A549 (cell line): Measurements from ENCODE around the gene EPN2. TPM values are rescaled to one million over a fixed set of nuclear protein-coding genes. Genes with fewer than 3 reads are reported as not detected.

Experiments
- ATAC-seq, 2 experiments: fragments of 200-7000 bp in 1 of 2; fragments of >200 bp in 1 of 2; cut with Nextera tagmentation in 1 of 2; cut with Tn5 transposase in 1 of 2; 3 replicates each; pipeline versions ENCODE4 v1.8.0 to v1.9.1; 2018 to 2020; ENCODE audit warnings: mild to moderate bottlenecking in 1 of 2, moderate library complexity in 1 of 2
- CTCF ChIA-PET: fragments of 300-600 bp; sonication (Branson Sonifier 250); formaldehyde crosslinking; extraction: SDS; loops from one replicate; lab custom pipeline; 2021; ENCODE audit warnings: antibody characterized with exemption, inconsistent platforms; lab: Yijun Ruan, JAX
- POLR2A ChIA-PET: fragments of 350-600 bp; formaldehyde crosslinking; extraction: SDS; loops from one replicate; lab custom pipeline; 2021; ENCODE audit warnings: antibody characterized with exemption, inconsistent platforms; lab: Yijun Ruan, JAX
- DNase-seq, 2 experiments: peaks; one replicate each; pipeline versions ENCODE4 v3.0.0 to v3.0.0-alpha.2; 2011 to 2016; ENCODE audit warnings: low read depth in 1 of 2, low spot score in 1 of 2
- FAIRE-seq: peaks from 2 replicates; lab custom pipeline; 2011; peaks lifted over from hg19 to GRCh38; lab: Jason Lieb, UNC
- H3K27ac ChIP-seq, 2 experiments: fragments of >200 bp; sonication (Bioruptor Twin); formaldehyde crosslinking; 3 replicates each; pipeline ENCODE4 v1.5.1; 2016 to 2017
- H3K4me1 ChIP-seq: fragments of >200 bp; sonication (Bioruptor Twin); formaldehyde crosslinking; 3 replicates; pipeline ENCODE4 v1.6.1; 2016
- H3K4me2 ChIP-seq: fragments of >200 bp; sonication (Bioruptor Twin); formaldehyde crosslinking; 3 replicates; pipeline ENCODE4 v1.6.1; 2016
- H3K4me3 ChIP-seq: fragments of >200 bp; sonication (Bioruptor Twin); formaldehyde crosslinking; 3 replicates; pipeline ENCODE4 v1.5.1; 2016
- H3K9me3 ChIP-seq: fragments of >200 bp; sonication (Bioruptor Twin); formaldehyde crosslinking; 3 replicates; pipeline ENCODE4 v1.6.1; 2016
- BHLHE40 ChIP-seq: IDR thresholded peaks from 2 replicates; pipeline ENCODE4 v1.6.1; 2012; ENCODE audit warnings: low read depth, low read length, inconsistent platforms
- CBX8 ChIP-seq: fragments of 200-600 bp; sonication (generic); IDR thresholded peaks from 2 replicates; pipeline ENCODE4 v1.6.1; 2016
- CHD2 ChIP-seq: fragments of 150-350 bp; IDR thresholded peaks from 2 replicates; pipeline ENCODE4 v1.6.1; 2014; ENCODE audit warnings: low read length; ENCODE audit not compliant: partially characterized antibody
- CTCF ChIP-seq: fragments of >200 bp; sonication (Bioruptor Twin); formaldehyde crosslinking; IDR thresholded peaks from 3 replicates; pipeline ENCODE4 v1.5.1; 2016
- EHF ChIP-seq: fragments of 250-450 bp; sonication (Bioruptor Pico); IDR thresholded peaks from 2 replicates; pipeline ENCODE4 v1.5.0; 2020; ENCODE audit warnings: mild to moderate bottlenecking
- EHMT2 ChIP-seq: fragments of 200-600 bp; sonication (generic); IDR thresholded peaks from 2 replicates; pipeline ENCODE4 v1.6.1; 2016; ENCODE audit warnings: antibody characterized with exemption, low read depth, mild to moderate bottlenecking, moderate library complexity
- FOXS1 ChIP-seq: fragments of 250-450 bp; sonication (Bioruptor Pico); IDR thresholded peaks from 2 replicates; pipeline ENCODE4 v1.5.0; 2020; ENCODE audit warnings: mild to moderate bottlenecking, moderate library complexity
- GATA3 ChIP-seq: IDR thresholded peaks from 2 replicates; pipeline ENCODE4 v1.6.1; 2012; ENCODE audit warnings: borderline replicate concordance
- HDAC2 ChIP-seq: fragments of 200-600 bp; sonication (generic); IDR thresholded peaks from 2 replicates; pipeline ENCODE4 v1.6.1; 2016
- HES2 ChIP-seq: fragments of >200 bp; sonication (Bioruptor Twin); formaldehyde crosslinking; IDR thresholded peaks from 2 replicates; pipeline ENCODE4 v1.6.1; 2016
- HMGXB4 ChIP-seq: fragments of 250-450 bp; sonication (Bioruptor Pico); IDR thresholded peaks from 2 replicates; pipeline ENCODE4 v1.5.0; 2021; ENCODE audit warnings: mild to moderate bottlenecking, moderate library complexity, borderline replicate concordance
- HOXA7 ChIP-seq: fragments of 250-450 bp; sonication (Bioruptor Pico); IDR thresholded peaks from 2 replicates; pipeline ENCODE4 v1.5.0; 2020; ENCODE audit warnings: mild to moderate bottlenecking, moderate library complexity
- HOXB13 ChIP-seq: fragments of 250-450 bp; sonication (Bioruptor Pico); IDR thresholded peaks from 2 replicates; pipeline ENCODE4 v1.5.0; 2020; ENCODE audit warnings: low read depth, mild to moderate bottlenecking, moderate library complexity
- HOXB5 ChIP-seq: fragments of 250-450 bp; sonication (Bioruptor Pico); IDR thresholded peaks from 2 replicates; pipeline ENCODE4 v1.5.0; 2020; ENCODE audit warnings: mild to moderate bottlenecking, moderate library complexity
- JUN ChIP-seq, 2 experiments: fragments of >200 bp; sonication (Bioruptor Twin); formaldehyde crosslinking; IDR thresholded peaks; 2 replicates in 1 of 2; 3 replicates in 1 of 2; pipeline ENCODE4 v1.6.1; 2016 to 2017
- KDM1A ChIP-seq: fragments of 200-600 bp; sonication (generic); IDR thresholded peaks from 2 replicates; pipeline ENCODE4 v1.6.1; 2016; ENCODE audit warnings: low read depth, mild to moderate bottlenecking
- KDM5A ChIP-seq: fragments of 200-600 bp; sonication (generic); IDR thresholded peaks from 2 replicates; pipeline ENCODE4 v1.6.1; 2016; ENCODE audit warnings: antibody characterized with exemption, mild to moderate bottlenecking
- MAFK ChIP-seq: fragments of 450-650 bp; IDR thresholded peaks from 2 replicates; pipeline ENCODE4 v1.6.1; 2014; ENCODE audit not compliant: partially characterized antibody
- POLR2A ChIP-seq: IDR thresholded peaks from 2 replicates; pipeline ENCODE4 v1.6.1; 2012; ENCODE audit warnings: mild to moderate bottlenecking, low read length
- POLR2AphosphoS2 ChIP-seq: conservative IDR thresholded peaks from 2 replicates; pipeline ENCODE4 v1.6.1; 2012; ENCODE audit warnings: low read length, improper control_type of control experiment, inconsistent platforms
- RCOR1 ChIP-seq: fragments of 150-350 bp; IDR thresholded peaks from 2 replicates; pipeline ENCODE4 v1.6.1; 2014; ENCODE audit warnings: antibody characterized with exemption, low read length, low read depth
- REST ChIP-seq: fragments of 200-600 bp; sonication (generic); IDR thresholded peaks from 2 replicates; pipeline ENCODE4 v1.6.1; 2016; ENCODE audit warnings: antibody characterized with exemption, mild to moderate bottlenecking, moderate library complexity
- SMC3 ChIP-seq: fragments of >200 bp; sonication (Bioruptor Twin); formaldehyde crosslinking; IDR thresholded peaks from 3 replicates; pipeline ENCODE4 v1.6.1; 2018; ENCODE audit warnings: inconsistent platforms
- ZFP36 ChIP-seq: fragments of 450-650 bp; IDR thresholded peaks from 2 replicates; pipeline ENCODE4 v1.6.1; 2014; ENCODE audit warnings: borderline replicate concordance; ENCODE audit not compliant: partially characterized antibody
- ZNF302 ChIP-seq: fragments of 250-450 bp; sonication (Bioruptor Pico); IDR thresholded peaks from 2 replicates; pipeline ENCODE4 v1.9.0; 2021; ENCODE audit warnings: inconsistent platforms, mild to moderate bottlenecking, moderate library complexity
- WGBS: methylation state at CpG from one replicate; pipeline ENCODE4 v1.1.6; 2017; ENCODE audit errors: missing lambda C conversion rate; 5-methylcytosine and 5-hydroxymethylcytosine counted together
- polyA plus RNA-seq, 4 experiments: library from polyadenylated mRNA; depleted of rRNA in 3 of 4; stranded (reverse); fragments of >200 nt; fragmentation: RNase III in 1 of 4; extraction: RNeasy Plus Mini Kit Qiagen cat#74134 plus additional on column Dnase treatment in 1 of 4; gene quantifications; 2 replicates in 3 of 4; 3 replicates in 1 of 4; pipeline ENCODE4 v1.2.3, GENCODE V29; 2011 to 2017

The EPN2 gene
- polyA plus RNA-seq, 2 of the 4 experiments (the other 2 are of a cell fraction): 32.1 to 33.8 TPM

- no peak for FAIRE-seq
- Histone ChIP-seq H3K27ac (peak overlapping the region; percentile 89 to 97), H3K9me3 (no peaks in the 10 kb centered on the region), H3K4me1 (peaks cover 14% of the 10 kb centered on the region), H3K4me2 (peak overlapping the region; percentile 89), H3K4me3 (peak overlapping the region; percentile 93)
- TF ChIP-seq CHD2 (no peak), KDM1A (0 out of 2 replicates have a peak, but pooled peaks have one; percentile 2), HOXB13 (no peak), SMC3 (0 out of 3 replicates have a peak, but pooled peaks have one; percentile 5)
- POLR2A ChIA-PET: no interaction called here
- WGBS: 4% methylated on average over 21 of the region's 21 CpGs
- CTCF ChIA-PET: interaction anchor here (0.6 to 3.8 kb wide), 8 partner anchors 10 to 209 kb away, joined by 3 to 21 read pairs (median 5); partner anchors contain the start of gene B9D1
- peak; percentile 31 to 58 for DNase-seq
- peak; percentile 8 to 45; a peak in 3 of 6 replicates for ATAC-seq
Measured at GRCh38 chr17:19238167-19238505, 970 bp downstream of the EPN2 start.

- Histone ChIP-seq H3K27ac (no peak overlapping the region), H3K4me3 (no peak overlapping the region), H3K4me1 (peaks cover 14% of the 10 kb centered on the region), H3K4me2 (0 out of 3 replicates have a peak overlapping the region, but pooled peaks have one; percentile 11), H3K9me3 (no peaks in the 10 kb centered on the region)
- ATAC-seq (no peak), DNase-seq (no peak), FAIRE-seq (no peak)
- CTCF ChIA-PET: interaction anchor here (0.6 to 3.8 kb wide), 7 partner anchors 9 to 207 kb away, joined by 3 to 21 read pairs (median 5); no protein-coding TSS in a partner anchor
- WGBS: 87% methylated on average over 6 of the region's 6 CpGs
- TF ChIP-seq FOXS1 (CRISPR knock-in tag): no peak
- no peak for TF ChIP-seq HMGXB4 (CRISPR knock-in tag)
- TF ChIP-seq CBX8: no peak
- no peak for TF ChIP-seq EHMT2
- TF ChIP-seq RCOR1: no peak
- TF ChIP-seq REST: no peak
- POLR2A ChIA-PET: no interaction called here
Measured at GRCh38 chr17:19239544-19239943, 2.4 kb downstream of the EPN2 start.

GRCh38 chr17:19242323-19242722, 5.2 kb downstream of the EPN2 start:
- Histone ChIP-seq H3K4me2 (no peak overlapping the region), H3K27ac (no peak overlapping the region), H3K4me3 (no peak overlapping the region), H3K9me3 (no peaks in the 10 kb centered on the region)
- CTCF ChIA-PET: interaction anchor here (1.0 kb wide), 1 partner anchor 121 kb away, joined by 3 read pairs; the partner anchor contains the start of gene B9D1
- 81% methylated on average over 2 of the region's 2 CpGs for WGBS
- POLR2A ChIA-PET: no interaction called here
- FAIRE-seq: no peak
- TF ChIP-seq EHF (CRISPR knock-in tag) (no peak), GATA3 (no peak), HES2 (no peak), ZFP36 (no peak), RCOR1 (no peak), ZNF302 (CRISPR knock-in tag) (no peak), HDAC2 (no peak), HOXA7 (CRISPR knock-in tag) (no peak), CTCF (no peak), HOXB5 (CRISPR knock-in tag) (no peak), JUN (IDR thresholded peaks at IDR 0.05) (no peak), POLR2A (no peak), BHLHE40 (no peak), POLR2AphosphoS2 (no peak), MAFK (no peak), KDM5A (no peak)
- TF ChIP-seq, all 56 proteins: peak for 0
- ATAC-seq (no peak), DNase-seq (no peak)
- peaks cover 16% of the 10 kb centered on the region for H3K4me1 ChIP-seq
